ENCODE results near the gene DAPK2. TPM values are rescaled to one million over a fixed set of nuclear protein-coding genes. Genes with fewer than 3 reads are reported as not detected.

Gene DAPK2
- total and polyA plus RNA-seq, 2 of the 13 experiments (the other 11 are each of a cell fraction or from before 2014, with no cell fraction given) = 0.33 to 0.63 TPM

- TF ChIP-seq ZNF142 (CRISPR knock-in tag; IDR thresholded peaks at IDR 0.05) (no peak), DDIT3 (CRISPR knock-in tag; IDR thresholded peaks at IDR 0.05) (no peak), KLF15 (CRISPR knock-in tag; IDR thresholded peaks at IDR 0.05; ENCODE audit: borderline replicate concordance) (no peak)
Measured at GRCh38 chr15:63978511-63979261, 67.6 kb downstream of the DAPK2 start (continued).

- CTCF ChIA-PET (ENCODE audit: low intra/inter-chr PET ratio, low total read pairs) = no interaction called here
- no peak overlapping the region for H2AFZ ChIP-seq (ENCODE audit: low read length)
- no peak overlapping the region for H3K4me2 ChIP-seq (ENCODE audit: low read depth, low read length)
- POLR2A ChIA-PET = no interaction called here
- H3K4me3 ChIP-seq (replicated peaks in 1 of 3; ENCODE audit: insufficient read depth in 1 of 3, low read depth in 2 of 3, low read length in 3 of 3) = no peak overlapping the region
- DNase-seq (ENCODE audit: low spot score) = no peak
- intact Hi-C loops (cut with micrococcal nuclease; ENCODE audit: unreplicated experiment) (no loop called here), in situ Hi-C loops (cut with HindIII; ENCODE audit: extremely low pct_ligation_motif_present, low pct_unique_long_range_greater_than_20kb) (no loop called here)
- H3K9me3 ChIP-seq (ENCODE audit: low read length) = no peaks in the 10 kb centered on the region
- no TSS peak for BruUV-seq (replicated peaks)
- no peak for ATAC-seq
- H3K27ac ChIP-seq (ENCODE audit: extremely low read length, insufficient read depth, low read length) = no peak overlapping the region
- H3K4me1 ChIP-seq (ENCODE audit: insufficient read depth, low read length) = peaks cover 12% of the 10 kb centered on the region
- no peak for FAIRE-seq
- H3K79me2 ChIP-seq (ENCODE audit: insufficient read depth, low read length) = no peaks in the 10 kb centered on the region
- H4K20me1 ChIP-seq (ENCODE audit: insufficient read depth, low read length) = no peaks in the 10 kb centered on the region
- 100% methylated on average over 1 of the region's 2 CpGs for WGBS (ENCODE audit: low lambda C conversion rate)
- H3K27me3 ChIP-seq (ENCODE audit: control insufficient read depth in 1 of 2, insufficient read depth in 2 of 2, low read length in 2 of 2) = no peaks in the 10 kb centered on the region; a peak in 1 of 5 replicates
- H3K9ac ChIP-seq (ENCODE audit: insufficient read depth, low read depth, low read length) = no peak overlapping the region
- H3K36me3 ChIP-seq (replicated peaks in 1 of 2; ENCODE audit: control insufficient read depth in 1 of 2, insufficient read depth in 2 of 2, low read length in 2 of 2) = no peaks in the 10 kb centered on the region
- TF ChIP-seq CHD4 (IDR thresholded peaks at IDR 0.05; ENCODE audit: borderline replicate concordance, low read length) (no peak), ZMYM2 (CRISPR knock-in tag; IDR thresholded peaks at IDR 0.05) (no peak), NFKBIZ (CRISPR knock-in tag; IDR thresholded peaks at IDR 0.05) (no peak), HOXA9 (CRISPR knock-in tag; IDR thresholded peaks at IDR 0.05; ENCODE audit: borderline replicate concordance) (no peak), HMGXB3 (CRISPR knock-in tag; IDR thresholded peaks at IDR 0.05; ENCODE audit: borderline replicate concordance) (no peak), HBP1 (CRISPR knock-in tag; IDR thresholded peaks at IDR 0.05; ENCODE audit: low read depth) (no peak)
Measured at GRCh38 chr15:63977119-63977518, 69.2 kb downstream of the DAPK2 start.

Data from HepG2 (cell line).